HG03039 (cell line): ENCODE results near the gene FBXL20.
"Not testable (repeated sequence)": the region's sequence is repeated elsewhere in the genome, so short reads cannot be mapped to it uniquely, and the experiment has no call there.

Source experiments
- ATAC-seq: cut with Tn5 transposase; IDR thresholded peaks from one replicate; pipeline ENCODE4 v1.9.1; 2021; ENCODE audit warnings: mild to moderate bottlenecking, moderate library complexity; ENCODE audit not compliant: unreplicated experiment

FBXL20 gene

DNA sequence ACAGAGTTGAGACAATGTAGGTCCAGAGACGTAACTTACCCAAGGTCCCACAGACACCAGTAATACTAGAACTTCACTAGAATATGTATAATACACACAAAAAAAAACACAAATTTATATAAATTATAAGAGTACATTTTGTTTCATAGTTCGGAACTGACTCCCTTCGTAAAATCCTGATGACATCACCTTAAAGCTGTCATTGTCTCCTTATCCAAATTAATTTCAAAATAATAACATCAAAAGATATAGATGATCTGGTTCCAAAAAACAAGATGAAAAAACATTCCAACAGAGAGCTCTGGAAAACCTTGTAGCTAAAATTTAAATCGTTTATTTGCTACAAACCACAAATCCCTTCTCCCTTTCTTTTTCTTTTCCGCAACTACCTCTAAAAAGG is 10.0 kb downstream of the FBXL20 start:
- no peak for ATAC-seq

DNA sequence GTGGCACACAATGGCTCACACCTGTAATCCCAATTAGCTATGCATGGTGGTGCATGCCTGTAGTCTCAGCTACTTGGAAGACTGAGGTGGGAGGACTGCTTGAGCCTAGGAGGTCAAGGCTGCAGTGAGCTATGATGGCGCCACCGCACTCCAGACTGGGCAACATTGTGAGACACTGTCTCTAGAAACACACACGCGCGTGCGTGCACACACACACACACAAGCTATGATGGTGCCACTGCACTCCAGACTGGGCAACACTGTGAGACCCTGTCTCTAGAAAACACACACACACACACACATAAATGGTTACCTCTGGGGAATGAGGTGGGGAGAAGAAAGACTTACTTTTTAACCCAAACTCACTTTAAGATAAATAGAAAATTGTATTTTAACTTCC is 16.4 kb downstream of the FBXL20 start:
- no peak for ATAC-seq

DNA sequence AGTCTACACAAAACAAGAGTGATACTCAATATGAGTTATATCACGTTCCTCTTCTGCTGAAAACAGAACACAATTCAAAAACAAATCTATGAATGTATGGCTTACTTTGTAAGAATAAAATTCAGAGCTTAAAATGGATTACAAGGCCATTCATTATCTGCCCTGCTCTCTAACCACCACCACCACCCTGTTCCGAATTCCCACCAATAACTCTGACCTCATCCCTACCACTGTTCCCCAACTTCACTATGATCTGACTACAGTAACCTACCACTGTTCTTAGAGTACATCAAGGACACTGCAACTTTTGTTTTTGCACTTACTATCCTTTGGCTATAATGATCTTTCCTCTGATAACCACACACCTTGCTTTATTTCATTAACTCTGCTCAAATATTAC is 21.3 kb downstream of the FBXL20 start:
- no peak for ATAC-seq

DNA sequence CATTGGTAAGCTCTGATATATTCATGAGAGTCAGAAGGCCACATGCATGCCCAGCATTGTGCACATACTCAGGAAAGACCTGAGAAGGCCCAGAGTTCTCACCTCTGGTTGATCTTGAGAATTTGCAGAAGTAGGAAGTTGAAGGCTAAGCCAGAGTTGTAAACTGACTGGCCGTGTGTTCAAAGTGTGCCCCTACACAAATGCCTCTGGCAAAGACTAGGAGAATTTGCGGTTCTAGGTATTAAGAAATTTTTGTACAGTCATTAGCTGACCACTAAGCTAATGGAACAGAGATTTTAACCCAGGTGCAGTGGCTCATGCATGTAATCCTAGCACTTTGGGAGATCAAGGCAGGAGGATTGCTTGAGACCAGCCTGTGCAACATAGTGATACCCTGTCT is 25.0 kb downstream of the FBXL20 start:
- ATAC-seq = no peak

DNA sequence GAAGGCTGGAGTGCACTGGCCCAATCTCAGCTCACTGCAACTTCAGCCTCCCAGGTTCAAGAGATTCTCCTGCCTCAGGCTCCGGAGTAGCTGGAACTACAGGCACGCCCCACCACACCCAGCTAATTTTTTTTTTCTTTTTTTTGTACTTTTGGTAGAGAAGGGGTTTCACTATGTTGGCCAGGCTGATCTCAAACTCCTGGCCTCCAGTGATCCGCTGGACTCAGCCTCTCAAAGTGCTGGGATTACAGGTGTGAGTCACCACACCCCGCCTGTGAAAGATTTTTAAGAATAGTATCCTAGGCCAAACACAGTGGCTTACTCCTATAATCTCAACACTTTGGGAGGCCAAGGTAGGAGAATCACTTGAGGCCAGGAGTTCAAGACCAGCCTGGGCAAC is 33.6 kb downstream of the FBXL20 start:
- ATAC-seq = not testable (repeated sequence)

DNA sequence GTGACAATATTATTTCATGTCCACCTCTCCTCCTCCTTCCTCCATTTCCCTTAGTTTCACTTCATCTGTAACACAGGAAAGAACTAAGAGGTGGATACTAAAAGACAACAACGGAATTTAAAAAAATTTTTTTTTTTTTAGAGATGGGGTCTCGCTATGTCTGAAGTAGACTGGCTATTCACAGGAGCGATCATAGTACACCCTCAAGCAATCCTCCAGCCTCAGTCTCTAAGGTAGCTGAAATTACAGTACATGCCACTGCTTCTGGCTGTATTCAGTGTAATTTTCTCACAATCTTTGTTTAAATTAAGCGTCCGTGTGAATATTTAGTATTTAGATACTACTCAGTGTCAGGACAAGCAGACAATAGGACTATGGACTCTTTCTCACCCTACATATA is 35.6 kb downstream of the FBXL20 start:
- no peak for ATAC-seq

DNA sequence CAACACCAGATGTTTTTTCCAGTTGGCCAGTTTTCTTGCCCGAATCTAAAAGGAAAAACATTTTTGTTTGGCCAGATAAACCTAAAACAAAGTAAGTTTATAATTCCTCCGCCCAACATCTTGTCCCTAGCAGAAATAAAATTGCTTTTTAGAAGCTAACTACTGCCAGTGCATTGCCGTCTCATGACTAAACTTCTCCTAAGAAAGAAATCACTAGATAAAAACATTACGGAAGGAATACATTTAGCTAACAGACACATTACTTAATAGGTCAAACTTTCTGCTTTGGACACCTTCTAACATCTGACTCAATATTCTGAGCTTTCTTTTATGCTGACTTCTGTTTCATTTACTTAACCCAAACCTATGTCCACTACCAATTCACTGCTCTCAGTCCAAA is 36.2 kb downstream of the FBXL20 start:
- ATAC-seq = no peak

DNA sequence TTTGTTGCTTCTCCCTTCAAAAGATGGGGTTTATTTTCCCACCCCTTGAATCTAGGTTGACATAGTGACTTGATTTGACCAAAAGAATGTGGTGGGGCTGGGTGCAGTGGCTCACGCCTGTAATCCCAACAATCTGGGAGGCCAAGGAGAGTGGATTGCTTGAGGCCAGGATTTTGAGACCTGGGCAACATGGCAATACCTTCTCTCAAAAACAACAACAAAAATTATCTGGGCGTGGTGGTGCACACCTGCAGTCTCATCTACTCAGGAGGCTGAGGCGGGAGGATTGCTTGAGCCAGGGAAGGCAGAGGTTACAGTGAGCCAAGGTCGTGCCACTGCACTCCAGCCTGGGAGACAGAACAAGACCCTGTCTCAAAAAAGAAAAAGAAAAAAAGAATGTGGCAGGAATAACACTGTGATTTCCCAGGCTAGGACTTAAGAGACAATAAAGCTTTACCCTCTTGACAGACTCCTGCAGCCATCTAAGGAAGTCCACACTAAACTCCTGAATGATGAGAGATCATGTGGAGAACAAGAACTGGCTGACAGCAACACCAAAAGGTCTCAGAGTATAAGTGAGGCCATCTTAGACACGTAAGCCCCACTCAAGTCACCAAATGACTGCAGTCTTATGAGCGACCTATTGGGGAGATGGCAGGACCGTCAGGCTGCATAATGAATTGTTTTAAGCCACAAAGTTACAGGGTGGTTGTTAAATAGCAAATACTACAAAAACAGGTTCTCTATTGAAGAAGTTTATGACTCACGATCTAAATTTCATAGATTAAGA is 37.0 kb downstream of the FBXL20 start:
- ATAC-seq = no peak

DNA sequence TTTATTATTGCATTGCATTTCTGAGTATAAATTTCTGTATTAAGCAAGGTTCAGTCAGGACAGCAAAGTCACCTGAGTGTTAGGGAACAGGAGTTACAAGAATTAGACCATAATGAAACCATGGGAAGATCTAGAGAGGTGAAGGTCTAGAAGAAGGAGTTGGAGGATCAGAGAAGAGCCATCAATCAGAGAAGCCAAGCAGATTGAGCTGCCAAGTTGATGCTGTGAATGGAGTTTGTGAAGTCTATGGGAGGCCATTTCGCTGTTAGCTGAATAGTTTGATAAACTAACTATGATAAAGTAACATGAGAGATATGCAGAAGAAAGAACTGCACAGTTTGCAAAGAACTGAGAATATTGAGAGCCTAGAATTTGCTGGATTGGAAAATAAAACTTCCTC is 40.4 kb downstream of the FBXL20 start:
- ATAC-seq = no peak

DNA sequence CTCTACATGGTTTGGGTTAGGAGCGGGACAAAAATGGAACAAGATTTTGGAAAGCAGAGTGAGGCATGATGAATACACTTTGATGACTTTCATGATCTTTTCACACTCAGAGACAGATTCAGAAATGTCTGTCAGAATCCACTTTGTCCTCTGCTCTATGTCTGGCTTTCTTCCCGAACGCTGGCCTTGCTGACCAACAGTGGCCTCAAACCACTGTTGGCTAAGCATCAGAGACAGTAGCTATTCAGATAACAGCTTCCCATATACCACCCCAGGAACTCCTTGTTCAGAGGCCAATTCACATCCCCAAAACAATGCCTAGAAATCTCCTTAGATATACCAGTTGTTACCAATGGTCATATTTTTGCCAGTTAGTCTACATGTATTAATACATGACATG is 40.9 kb downstream of the FBXL20 start:
- ATAC-seq = no peak

DNA sequence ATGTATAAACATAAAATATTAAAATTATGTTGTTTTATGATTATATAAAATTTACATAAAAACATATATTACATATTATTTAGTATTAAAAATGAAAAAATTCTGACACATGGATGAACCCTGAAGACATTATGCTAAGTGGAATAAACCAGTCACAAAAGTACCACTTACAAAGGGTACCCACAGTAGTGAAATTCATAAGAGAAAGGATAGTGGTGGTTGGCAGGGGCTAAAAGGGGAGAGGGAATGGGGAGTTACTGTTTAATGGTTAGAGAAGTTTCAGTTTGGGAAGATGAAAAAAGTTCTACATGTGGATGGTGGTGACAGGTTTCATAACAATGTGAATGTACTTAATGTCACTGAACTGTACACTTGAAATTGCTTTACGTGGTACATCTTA is 41.4 kb downstream of the FBXL20 start:
- ATAC-seq = no peak

DNA sequence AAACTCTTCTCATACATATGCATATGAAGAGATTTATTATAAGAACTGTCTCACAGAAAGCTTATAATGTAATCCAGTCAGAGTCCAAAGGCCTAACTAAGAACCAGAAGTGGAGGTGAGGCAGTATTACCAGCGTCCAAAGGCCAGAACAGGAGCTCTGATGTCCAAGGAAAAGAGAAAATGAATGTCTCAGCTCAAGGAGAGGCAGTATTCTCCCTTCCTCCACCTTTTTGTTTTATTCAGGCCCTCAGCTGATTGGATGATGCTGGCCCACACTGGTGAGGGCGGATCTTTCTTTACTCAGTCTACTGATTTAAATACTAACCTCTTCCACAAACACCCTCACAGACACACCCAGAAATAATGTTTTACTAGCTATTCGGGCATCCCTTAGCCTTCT is 43.4 kb downstream of the FBXL20 start:
- ATAC-seq = no peak

DNA sequence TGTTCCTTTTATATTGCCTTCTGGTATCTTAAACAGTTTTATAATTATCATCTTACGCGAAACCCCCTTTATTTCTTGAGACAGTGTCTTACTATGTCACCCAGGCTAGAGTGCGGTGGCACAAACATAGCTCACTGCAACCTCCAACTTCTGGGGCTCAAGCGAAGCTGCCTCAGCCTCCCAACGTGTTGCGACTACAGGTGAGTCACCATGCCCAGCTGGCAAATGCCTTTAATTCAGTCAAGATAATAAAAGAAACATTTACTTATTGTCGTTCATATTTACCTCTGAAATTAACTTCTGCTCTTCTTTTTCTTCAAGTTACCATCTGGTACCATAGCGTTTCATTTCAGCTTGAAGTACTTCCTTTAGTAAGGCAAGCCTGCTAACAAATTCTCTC is 43.9 kb downstream of the FBXL20 start:
- no peak for ATAC-seq

DNA sequence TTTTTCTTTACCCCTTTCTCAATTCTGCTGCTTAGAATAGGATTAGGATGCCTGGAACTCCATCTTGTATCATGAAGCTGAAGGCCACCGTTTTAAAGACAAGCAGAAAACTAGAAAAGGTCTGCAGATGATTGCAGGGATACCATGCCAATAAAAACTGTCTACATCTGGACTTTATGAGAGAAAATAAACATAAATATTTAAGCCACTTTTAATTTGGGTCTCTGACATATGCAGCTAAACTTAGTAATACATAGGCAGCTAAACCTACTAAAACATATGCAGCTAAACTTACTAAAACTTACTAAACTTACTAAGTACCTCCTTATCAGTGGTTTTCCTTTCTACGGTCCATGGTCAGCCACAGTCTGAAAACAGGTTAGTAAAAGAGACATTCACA is 48.4 kb downstream of the FBXL20 start:
- ATAC-seq = no peak

DNA sequence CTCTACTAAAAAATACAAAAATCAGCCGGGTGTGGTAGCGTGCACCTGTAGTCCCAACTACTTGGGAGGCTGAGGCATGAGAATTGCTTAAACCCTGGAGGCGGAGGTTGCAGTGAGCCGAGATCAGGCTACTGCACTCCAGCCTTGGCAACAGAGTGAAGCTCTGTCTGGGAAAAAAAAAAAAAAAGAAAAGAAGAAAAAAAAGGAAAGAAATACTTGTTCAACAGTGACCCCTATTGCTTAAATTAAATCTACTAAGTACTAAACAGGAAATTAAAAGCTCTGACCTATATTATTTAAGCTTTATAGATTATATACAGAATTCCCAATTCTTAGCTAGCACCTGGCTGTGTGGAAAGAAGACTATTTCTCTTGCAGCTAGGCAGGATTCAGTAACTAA is 48.9 kb downstream of the FBXL20 start:
- no peak for ATAC-seq

DNA sequence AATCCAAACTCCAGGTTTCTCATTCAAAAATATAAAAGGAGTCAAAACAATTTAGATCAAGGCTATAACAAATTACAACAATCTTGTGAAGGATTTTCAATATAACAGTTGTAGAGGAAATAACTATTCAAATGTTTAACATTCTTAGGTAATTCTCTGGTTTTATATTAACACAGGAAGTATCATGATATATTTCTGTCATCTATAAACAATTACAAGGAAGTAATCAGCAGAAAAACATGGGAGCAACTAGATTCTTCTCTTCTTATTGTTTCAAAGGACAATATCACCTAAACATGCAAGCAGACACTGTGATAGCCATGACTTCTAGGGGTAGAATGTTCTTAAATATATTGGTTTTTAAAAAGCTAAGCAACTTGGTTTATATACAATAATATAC is 49.9 kb downstream of the FBXL20 start:
- no peak for ATAC-seq

DNA sequence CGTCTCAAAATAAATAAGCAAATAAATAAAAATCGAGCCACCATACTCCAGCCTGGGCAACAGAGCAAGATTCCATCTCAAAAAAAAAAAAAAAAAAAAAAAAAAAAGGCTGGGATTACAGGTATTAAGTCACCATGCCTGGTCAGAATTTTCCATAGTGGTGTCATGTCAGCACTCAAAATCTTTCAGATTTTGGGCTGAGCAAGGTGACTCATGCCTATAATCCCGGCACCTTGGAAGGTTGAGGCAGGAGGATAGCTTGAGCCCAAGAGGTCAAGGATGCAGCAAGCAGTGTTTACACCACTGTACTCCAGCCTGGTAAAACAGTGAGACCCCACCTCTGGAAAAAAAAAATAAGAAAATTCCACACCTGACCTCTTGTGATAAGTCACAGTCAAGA is 52.2 kb downstream of the FBXL20 start:
- no peak for ATAC-seq

DNA sequence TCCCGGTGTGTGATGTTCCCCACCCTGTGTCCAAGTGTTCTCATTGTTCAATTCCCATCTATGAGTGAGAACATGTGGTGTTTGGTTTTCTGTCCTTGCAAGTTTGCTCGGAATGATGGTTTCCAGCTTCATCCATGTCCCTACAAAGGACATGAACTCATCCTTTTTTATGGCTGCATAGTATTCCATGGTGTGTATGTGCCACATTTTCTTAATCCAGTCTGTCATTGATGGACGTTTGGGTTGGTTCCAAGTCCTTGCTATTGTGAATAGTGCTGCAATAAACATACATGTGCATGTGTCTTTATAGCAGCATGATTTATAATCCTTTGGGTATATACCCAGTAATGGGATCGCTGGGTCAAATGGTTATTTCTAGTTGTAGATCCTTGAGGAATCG is 54.6 kb downstream of the FBXL20 start:
- not testable (repeated sequence) for ATAC-seq

DNA sequence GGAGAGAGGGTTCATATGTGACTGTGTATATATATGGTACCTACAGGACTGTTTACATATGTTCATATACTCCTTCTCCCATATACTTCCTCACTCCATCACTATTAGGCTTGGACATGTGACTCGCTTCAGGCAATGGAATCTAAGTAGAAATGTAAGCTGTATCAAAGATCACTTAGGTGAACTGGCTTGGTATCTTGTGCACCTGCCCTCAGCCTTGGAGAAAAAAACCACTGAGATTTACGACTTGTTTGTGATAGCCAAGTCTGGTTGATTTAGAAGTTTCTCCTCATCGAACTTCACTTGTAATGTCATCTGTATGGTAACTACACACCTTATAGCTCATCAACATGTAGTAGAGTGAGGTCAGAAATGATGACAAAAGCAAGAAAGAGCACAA is 59.9 kb downstream of the FBXL20 start:
- ATAC-seq = no peak

DNA sequence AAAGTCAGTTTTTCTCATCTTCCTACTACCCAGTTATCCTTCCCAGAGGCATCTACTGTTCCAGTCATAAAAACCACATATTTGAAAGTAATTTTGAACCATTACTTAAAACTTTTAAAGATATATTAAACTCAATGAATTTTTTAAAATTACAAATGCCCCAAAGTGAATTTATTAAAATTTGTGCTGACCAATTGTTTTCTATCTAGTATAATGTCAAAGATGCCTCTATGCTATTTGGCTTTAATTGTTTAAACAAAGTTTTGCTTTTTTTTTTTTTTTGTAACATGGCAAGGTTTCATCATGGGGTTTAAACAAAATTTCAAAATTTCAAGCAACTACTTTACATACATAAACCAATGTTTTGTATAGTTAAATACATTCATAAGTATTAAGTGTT is 60.7 kb downstream of the FBXL20 start:
- no peak for ATAC-seq

DNA sequence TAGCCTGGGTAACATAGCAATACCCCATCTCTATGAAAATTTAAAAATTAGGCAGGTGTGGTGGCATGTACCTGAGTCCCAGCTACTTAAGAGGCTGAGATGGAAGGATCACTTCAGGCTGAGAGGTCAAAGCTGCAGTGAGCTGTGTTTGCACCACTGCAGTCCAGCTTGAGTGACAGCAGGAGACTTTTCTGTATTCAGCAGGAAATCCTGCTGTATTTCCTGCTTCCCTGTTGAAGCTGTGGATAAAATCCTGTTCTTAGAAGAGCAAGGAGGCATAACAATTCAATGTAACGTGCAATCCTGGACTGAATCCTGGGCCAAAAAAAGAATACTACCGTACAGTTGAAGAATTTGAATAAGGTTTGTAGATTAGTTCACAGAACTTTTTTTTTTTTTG is 62.2 kb downstream of the FBXL20 start:
- no peak for ATAC-seq

DNA sequence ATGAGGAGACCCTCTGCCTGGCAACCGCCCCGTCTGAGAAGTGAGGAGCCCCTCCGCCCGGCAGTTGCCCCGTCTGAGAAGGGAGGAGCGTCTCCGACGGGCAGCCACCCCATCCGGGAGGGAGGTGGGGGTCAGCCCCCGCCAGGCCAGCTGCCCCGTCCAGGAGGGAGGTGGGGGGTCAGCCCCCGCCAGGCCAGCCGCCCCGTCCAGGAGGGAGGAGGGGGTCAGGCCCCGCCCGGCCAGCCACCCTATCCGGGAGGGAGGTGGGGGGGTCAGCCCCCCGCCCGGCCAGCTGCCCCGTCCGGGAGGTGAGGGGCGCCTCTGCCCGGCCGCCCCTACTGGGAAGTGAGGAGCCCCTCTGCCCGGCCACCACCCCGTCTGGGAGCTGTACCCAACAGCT is 63.8 kb downstream of the FBXL20 start:
- ATAC-seq = not testable (repeated sequence)

DNA sequence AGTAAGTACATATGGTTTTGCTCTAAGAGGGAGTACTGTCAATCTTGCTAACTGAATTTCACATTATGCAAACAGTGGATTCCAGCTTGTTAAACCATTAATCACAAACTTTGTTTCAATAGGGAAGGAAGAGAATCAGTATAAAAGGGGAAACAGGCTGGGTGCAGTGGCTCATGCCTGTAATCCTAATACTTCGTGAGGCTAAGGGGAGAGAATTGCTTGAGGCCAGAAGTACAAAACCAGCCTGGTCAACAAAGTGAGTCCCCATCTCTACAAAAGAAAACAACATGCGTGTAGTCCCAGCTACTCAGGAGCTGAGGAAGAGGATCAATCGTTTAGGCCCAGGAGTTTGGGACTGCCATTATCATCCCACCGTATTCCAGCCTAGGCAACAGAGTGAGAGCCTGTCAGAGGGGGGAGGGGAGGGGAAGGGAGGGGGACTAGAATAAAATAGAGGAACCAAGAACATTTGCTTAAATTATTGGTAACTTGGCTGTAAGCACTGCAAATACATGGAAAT is 65.7 kb downstream of the FBXL20 start:
- no peak for ATAC-seq
